Memory B cell (primary cell): ENCODE data around the gene TTC1.
A peak's percentile ranks its signal among the peaks of the same experiment; 100 is the strongest.

ENCODE experiments used
- ATAC-seq: fragments of 150-1000 bp; cut with Tn5 transposase; 2 replicates; pipeline ENCODE4 v1.10.0; 2021; ENCODE audit warnings: low read depth, mild to moderate bottlenecking, moderate library complexity
- DNase-seq, 2 donors: peaks; one replicate each; pipeline ENCODE4 v3.0.0; 2022; ENCODE audit warnings: low spot score in 2 of 2
- H3K27ac Mint-ChIP-seq: one replicate; pipeline ENCODE4 v1.8.0; 2022; ENCODE audit warnings: mild to moderate bottlenecking, moderate library complexity, mixed read lengths
- H3K27me3 Mint-ChIP-seq: one replicate; pipeline ENCODE4 v1.8.0; 2022; ENCODE audit warnings: mixed read lengths
- H3K36me3 Mint-ChIP-seq: one replicate; pipeline ENCODE4 v1.8.0; 2022; ENCODE audit warnings: mild to moderate bottlenecking, mixed read lengths
- H3K4me1 Mint-ChIP-seq: one replicate; pipeline ENCODE4 v1.8.0; 2022; ENCODE audit warnings: mixed read lengths
- H3K4me3 Mint-ChIP-seq: one replicate; pipeline ENCODE4 v1.8.0; 2022; ENCODE audit warnings: mild to moderate bottlenecking, moderate library complexity, mixed read lengths
- H3K9me3 Mint-ChIP-seq: one replicate; pipeline ENCODE4 v1.8.0; 2022; ENCODE audit warnings: mixed read lengths

Gene TTC1

GRCh38 chr5:160071516-160071915, 62.6 kb downstream of the TTC1 start:
- no peak for DNase-seq
- no peaks in the 10 kb centered on the region for H3K27me3 Mint-ChIP-seq
- H3K36me3 Mint-ChIP-seq, result peaks cover 3% of the 10 kb centered on the region
- H3K4me1 Mint-ChIP-seq, result peaks cover 6% of the 10 kb centered on the region
- H3K27ac Mint-ChIP-seq, result peak overlapping the region; percentile 29
- H3K4me3 Mint-ChIP-seq, result no peak overlapping the region
- no peaks in the 10 kb centered on the region for H3K9me3 Mint-ChIP-seq
- no peak for ATAC-seq

- no peak overlapping the region for H3K4me3 Mint-ChIP-seq
Observed at GRCh38 chr5:160071916-160072315, 63.0 kb downstream of the TTC1 start.

DNA sequence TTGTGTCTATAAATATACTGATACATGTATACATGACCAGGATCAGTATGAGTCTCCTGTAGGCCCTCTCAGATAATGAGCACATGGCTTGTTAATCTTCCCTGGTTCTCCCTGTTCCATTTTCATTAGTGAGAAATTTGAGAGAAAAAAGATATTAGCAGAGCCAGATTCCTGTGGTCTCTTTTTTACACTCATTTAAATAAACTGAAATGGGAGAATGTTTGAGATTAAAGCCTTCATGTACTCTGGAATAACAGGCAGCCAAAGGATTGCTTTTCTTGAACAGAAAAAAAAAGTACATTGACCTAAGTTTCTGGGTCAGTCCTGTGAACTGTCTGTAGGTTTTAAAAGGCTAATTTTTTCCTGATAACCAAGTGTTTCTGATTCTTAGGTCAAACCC, 66.1 kb downstream of the TTC1 start:
- ATAC-seq, result no peak
- peaks cover 6% of the 10 kb centered on the region for H3K4me1 Mint-ChIP-seq
- no peak overlapping the region for H3K27ac Mint-ChIP-seq
- no peak overlapping the region for H3K4me3 Mint-ChIP-seq
- H3K9me3 Mint-ChIP-seq, result no peaks in the 10 kb centered on the region
- peaks cover 10% of the 10 kb centered on the region for H3K36me3 Mint-ChIP-seq
- DNase-seq, result no peak
- no peaks in the 10 kb centered on the region for H3K27me3 Mint-ChIP-seq

More at GRCh38 chr5:160071916-160072315, 63.0 kb downstream of the TTC1 start:
- ATAC-seq (no peak), DNase-seq (no peak)
- Mint-ChIP-seq H3K4me1 (peaks cover 6% of the 10 kb centered on the region), H3K36me3 (peaks cover 3% of the 10 kb centered on the region), H3K27me3 (no peaks in the 10 kb centered on the region), H3K27ac (peak overlapping the region; percentile 29), H3K9me3 (no peaks in the 10 kb centered on the region)

GRCh38 chr5:160076997-160077396, 68.1 kb downstream of the TTC1 start:
- no peaks in the 10 kb centered on the region for H3K9me3 Mint-ChIP-seq
- DNase-seq (no peak), ATAC-seq (no peak)
- no peaks in the 10 kb centered on the region for H3K27me3 Mint-ChIP-seq
- no peak overlapping the region for H3K4me3 Mint-ChIP-seq
- peaks cover 4% of the 10 kb centered on the region for H3K4me1 Mint-ChIP-seq
- peaks cover 10% of the 10 kb centered on the region for H3K36me3 Mint-ChIP-seq
- no peak overlapping the region for H3K27ac Mint-ChIP-seq

DNA sequence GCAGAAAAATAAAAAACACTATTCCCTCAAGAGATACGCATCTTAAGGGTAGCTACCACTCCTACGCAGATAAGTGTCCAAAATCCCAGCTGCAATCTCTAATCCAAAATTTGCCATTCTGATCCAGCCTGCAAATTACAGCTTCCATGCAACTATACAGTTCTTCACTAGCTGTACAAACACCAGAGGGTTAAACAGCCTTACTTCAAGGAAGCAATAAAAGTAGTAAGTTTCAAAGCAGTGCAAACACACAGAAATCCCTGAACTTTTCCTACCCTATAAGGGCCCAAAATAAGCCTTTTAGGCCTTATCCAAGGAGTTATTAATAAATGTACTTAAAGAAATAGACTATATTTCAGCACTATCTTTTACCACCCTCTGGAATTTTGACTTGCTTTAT, 70.8 kb downstream of the TTC1 start:
- DNase-seq, result no peak
- ATAC-seq, result no peak
- peaks cover 10% of the 10 kb centered on the region for H3K36me3 Mint-ChIP-seq
- H3K4me1 Mint-ChIP-seq, result peaks cover 6% of the 10 kb centered on the region
- no peak overlapping the region for H3K27ac Mint-ChIP-seq
- H3K27me3 Mint-ChIP-seq, result no peaks in the 10 kb centered on the region
- no peaks in the 10 kb centered on the region for H3K9me3 Mint-ChIP-seq
- H3K4me3 Mint-ChIP-seq, result no peak overlapping the region

DNA sequence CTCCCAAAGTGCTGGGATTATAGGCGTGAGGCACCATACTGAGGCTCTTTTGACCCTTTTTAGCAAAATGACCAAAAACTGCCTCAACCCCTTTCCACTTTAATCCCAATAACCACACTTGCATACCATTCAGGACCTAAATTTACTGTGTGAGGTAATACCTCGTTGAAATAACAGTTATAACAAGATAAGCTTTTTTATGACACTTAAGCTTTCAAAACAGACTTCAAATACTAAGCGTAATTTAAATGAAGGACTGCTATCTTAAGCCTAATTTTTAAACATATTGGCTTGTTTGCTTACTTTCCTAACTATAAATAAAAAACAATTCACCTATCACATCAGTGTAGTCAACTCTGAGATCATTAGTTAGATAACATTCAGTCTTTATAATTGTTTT, 72.6 kb downstream of the TTC1 start:
- Mint-ChIP-seq H3K4me3 (no peak overlapping the region), H3K27me3 (no peaks in the 10 kb centered on the region), H3K36me3 (peaks cover 7% of the 10 kb centered on the region), H3K9me3 (no peaks in the 10 kb centered on the region), H3K27ac (no peak overlapping the region), H3K4me1 (peaks cover 6% of the 10 kb centered on the region)
- DNase-seq, result no peak
- ATAC-seq, result no peak

DNA sequence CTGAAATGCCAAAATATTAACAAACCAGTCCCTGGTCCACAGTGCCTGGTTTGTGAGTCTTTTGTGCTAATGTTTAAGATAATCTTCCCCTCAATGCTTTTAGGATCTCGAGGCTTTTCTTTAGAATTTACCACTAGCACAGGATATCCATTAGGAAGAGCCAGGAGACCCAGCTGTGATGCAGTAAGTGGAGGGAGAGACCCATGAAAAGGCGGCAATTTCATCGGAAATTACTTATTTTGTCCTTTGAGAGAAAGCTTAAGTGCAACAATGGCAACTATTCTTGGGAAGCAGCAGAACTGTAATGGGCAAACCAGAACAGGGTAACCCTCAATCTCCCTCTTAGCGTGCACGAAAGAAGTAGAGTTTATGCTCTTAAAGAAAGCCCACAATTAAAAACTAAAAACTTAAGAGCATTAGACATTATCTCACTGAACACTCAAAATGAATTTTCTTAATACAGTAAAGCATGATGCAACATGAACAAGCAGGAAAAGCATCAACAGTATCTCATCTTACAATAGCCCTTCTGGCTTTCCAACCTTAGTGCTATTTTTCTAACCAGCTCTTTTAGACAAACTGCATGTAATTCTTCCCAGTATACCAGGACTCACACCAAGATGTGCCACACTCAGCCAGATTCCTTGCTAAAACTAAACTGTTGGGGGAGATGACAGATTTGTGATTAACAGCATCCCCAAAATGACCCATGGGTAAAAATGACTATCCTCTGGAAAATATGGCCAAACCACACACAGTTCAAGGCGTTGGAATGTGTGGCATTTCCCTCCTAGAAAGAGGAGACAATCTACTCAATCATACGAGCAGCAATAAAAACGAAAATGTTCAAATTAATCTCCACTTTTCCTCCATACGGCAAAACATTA, 73.9 kb downstream of the TTC1 start:
- H3K27ac Mint-ChIP-seq, result no peak overlapping the region
- DNase-seq (no peak), ATAC-seq (no peak)
- H3K4me1 Mint-ChIP-seq, result peaks cover 6% of the 10 kb centered on the region
- H3K4me3 Mint-ChIP-seq, result no peak overlapping the region
- no peaks in the 10 kb centered on the region for H3K9me3 Mint-ChIP-seq
- H3K36me3 Mint-ChIP-seq, result peaks cover 7% of the 10 kb centered on the region
- H3K27me3 Mint-ChIP-seq, result no peaks in the 10 kb centered on the region

DNA sequence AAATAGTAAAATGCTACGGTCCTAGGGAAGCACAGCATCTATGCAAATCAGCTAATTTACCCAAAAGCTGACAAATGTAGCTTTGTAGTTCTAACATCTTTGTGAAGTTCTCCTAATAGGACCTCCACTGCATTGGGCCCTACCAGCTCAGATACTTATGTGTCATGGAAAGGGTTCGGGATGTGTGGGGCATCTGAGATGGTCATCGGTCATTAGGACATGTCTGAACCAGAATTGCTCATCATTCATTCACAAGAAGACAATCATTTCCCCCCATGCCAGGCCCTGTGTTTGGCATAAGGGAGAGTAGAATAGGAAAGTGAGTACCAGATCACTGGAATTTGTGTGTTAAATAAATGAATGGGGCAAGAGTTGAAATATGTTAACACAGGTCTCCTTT, 74.6 kb downstream of the TTC1 start:
- ATAC-seq (no peak), DNase-seq (no peak)
- H3K36me3 Mint-ChIP-seq, result peaks cover 5% of the 10 kb centered on the region
- peaks cover 6% of the 10 kb centered on the region for H3K4me1 Mint-ChIP-seq
- H3K27me3 Mint-ChIP-seq, result no peaks in the 10 kb centered on the region
- H3K4me3 Mint-ChIP-seq, result no peak overlapping the region
- no peak overlapping the region for H3K27ac Mint-ChIP-seq
- no peaks in the 10 kb centered on the region for H3K9me3 Mint-ChIP-seq

DNA sequence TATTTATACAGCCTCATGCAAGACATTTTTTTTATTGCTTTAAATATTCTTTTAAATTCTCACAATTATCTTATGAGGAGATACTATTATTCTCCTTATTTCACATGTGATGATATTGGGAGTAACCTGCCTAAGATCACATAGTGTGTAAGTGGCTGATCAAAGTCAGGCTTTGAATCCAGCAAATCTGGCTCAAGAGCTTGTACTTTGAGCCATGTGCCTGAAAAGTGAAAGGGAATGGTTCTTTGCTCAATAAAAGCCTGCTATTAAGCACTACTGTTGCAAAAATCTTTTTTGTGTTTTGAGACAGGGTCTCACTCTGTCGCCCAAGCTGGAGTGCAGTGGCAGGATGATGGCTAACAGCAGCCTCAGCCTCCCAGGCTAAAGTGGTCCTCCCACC, 75.2 kb downstream of the TTC1 start:
- Mint-ChIP-seq H3K9me3 (no peaks in the 10 kb centered on the region), H3K4me3 (no peak overlapping the region)
- ATAC-seq, result no peak

GRCh38 chr5:160087199-160087598, 78.3 kb downstream of the TTC1 start:
- H3K4me1 Mint-ChIP-seq, result peaks cover 3% of the 10 kb centered on the region
- no peaks in the 10 kb centered on the region for H3K9me3 Mint-ChIP-seq
- H3K36me3 Mint-ChIP-seq, result peaks cover 2% of the 10 kb centered on the region
- H3K27me3 Mint-ChIP-seq, result no peaks in the 10 kb centered on the region
- no peak for ATAC-seq
- no peak for DNase-seq
- no peak overlapping the region for H3K27ac Mint-ChIP-seq
- no peak overlapping the region for H3K4me3 Mint-ChIP-seq

More for the DNA sequence above, 75.2 kb downstream of the TTC1 start:
- no peak overlapping the region for H3K27ac Mint-ChIP-seq
- H3K27me3 Mint-ChIP-seq, result no peaks in the 10 kb centered on the region
- no peak for DNase-seq
- peaks cover 1% of the 10 kb centered on the region for H3K36me3 Mint-ChIP-seq
- peaks cover 6% of the 10 kb centered on the region for H3K4me1 Mint-ChIP-seq

DNA sequence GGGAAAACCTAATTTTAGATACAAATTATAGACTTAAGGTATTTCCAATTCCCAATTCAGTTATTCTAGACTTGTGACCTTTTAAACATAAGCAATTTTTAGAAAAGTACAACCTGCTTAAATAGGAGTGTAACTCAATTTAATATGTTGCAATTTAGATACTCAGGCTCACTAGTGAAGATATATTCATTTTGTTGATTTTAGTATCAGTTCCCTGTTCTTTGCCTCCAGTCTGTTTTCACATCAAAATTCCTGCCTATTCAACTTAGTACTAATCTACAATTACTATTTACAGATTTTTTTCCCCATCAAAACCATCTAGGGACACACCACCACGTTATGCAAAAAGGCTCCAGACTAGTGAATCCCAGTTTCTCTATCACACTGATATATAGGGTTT, 79.9 kb downstream of the TTC1 start:
- Mint-ChIP-seq H3K27ac (no peak overlapping the region), H3K36me3 (peaks cover 13% of the 10 kb centered on the region), H3K27me3 (no peaks in the 10 kb centered on the region), H3K9me3 (no peaks in the 10 kb centered on the region), H3K4me3 (no peak overlapping the region), H3K4me1 (no peaks in the 10 kb centered on the region)
- DNase-seq, result no peak
- ATAC-seq, result no peak

DNA sequence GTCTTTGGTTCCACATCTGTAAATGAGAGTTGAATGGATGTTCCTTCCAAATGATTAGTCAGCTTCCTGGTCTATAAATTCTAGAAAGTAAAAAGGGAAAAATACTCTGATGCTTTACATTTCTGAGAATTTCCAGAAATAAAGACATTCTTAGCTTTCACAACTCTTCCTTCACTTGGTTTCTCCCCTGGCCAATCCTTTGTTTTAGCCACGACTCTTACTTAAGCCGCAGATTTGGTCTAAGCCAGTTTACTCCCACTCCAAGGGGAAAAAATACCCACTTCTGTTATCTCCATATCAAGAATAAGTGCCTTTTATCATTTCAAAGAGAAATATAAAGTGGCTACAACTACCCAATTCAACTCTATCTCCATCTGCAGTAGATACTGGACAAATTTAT, 80.6 kb downstream of the TTC1 start:
- Mint-ChIP-seq H3K4me1 (no peaks in the 10 kb centered on the region), H3K27ac (no peak overlapping the region), H3K36me3 (peaks cover 17% of the 10 kb centered on the region), H3K27me3 (no peaks in the 10 kb centered on the region), H3K4me3 (no peak overlapping the region), H3K9me3 (no peaks in the 10 kb centered on the region)
- DNase-seq (no peak), ATAC-seq (no peak)

DNA sequence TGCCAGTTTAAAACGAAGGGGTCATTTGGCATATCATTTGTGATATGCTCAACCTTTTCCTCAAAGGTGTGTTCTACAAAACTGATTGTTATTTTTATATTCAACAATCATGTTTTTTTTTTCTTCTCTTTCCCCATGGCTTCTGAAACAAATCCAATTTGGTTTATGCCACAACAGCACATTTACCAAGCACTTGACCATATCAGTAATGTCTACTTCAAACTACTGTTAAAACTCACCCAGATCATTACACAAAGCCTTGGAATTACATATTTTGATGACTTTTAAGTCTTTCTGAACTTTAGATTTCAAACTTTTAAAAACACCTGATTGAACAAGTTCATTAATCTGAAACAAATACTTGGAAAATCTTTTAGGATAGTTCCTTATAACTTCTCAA, 81.1 kb downstream of the TTC1 start:
- Mint-ChIP-seq H3K9me3 (no peaks in the 10 kb centered on the region), H3K4me1 (no peaks in the 10 kb centered on the region), H3K4me3 (no peak overlapping the region), H3K27me3 (no peaks in the 10 kb centered on the region), H3K27ac (no peak overlapping the region), H3K36me3 (peaks cover 18% of the 10 kb centered on the region)
- no peak for ATAC-seq
- DNase-seq, result no peak

DNA sequence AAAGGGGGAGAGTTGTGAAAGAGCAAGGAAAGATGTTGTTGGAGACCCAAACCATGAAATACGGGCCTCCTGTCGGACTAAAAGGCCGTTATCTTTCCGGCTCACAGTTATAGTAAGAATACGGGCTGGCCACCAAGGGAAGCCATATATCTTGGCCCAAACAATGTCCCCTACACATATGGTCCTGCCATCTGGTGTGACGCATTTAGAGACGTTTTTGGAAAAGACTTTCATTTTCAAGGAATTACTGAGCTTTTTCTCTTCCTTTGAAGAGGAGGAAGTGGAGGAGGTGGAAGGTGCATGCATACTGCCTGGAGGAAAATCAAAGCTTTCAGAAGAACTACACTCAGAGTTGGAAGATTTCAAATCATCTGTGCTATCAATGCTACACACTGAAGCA, 83.6 kb downstream of the TTC1 start:
- H3K27me3 Mint-ChIP-seq, result no peaks in the 10 kb centered on the region
- H3K4me3 Mint-ChIP-seq, result no peak overlapping the region
- H3K9me3 Mint-ChIP-seq, result no peaks in the 10 kb centered on the region
- H3K27ac Mint-ChIP-seq, result no peak overlapping the region
- ATAC-seq, result no peak
- no peaks in the 10 kb centered on the region for H3K4me1 Mint-ChIP-seq
- peaks cover 18% of the 10 kb centered on the region for H3K36me3 Mint-ChIP-seq
- no peak for DNase-seq
